ENCODE data around the gene FNTB.

Gene FNTB

DNA sequence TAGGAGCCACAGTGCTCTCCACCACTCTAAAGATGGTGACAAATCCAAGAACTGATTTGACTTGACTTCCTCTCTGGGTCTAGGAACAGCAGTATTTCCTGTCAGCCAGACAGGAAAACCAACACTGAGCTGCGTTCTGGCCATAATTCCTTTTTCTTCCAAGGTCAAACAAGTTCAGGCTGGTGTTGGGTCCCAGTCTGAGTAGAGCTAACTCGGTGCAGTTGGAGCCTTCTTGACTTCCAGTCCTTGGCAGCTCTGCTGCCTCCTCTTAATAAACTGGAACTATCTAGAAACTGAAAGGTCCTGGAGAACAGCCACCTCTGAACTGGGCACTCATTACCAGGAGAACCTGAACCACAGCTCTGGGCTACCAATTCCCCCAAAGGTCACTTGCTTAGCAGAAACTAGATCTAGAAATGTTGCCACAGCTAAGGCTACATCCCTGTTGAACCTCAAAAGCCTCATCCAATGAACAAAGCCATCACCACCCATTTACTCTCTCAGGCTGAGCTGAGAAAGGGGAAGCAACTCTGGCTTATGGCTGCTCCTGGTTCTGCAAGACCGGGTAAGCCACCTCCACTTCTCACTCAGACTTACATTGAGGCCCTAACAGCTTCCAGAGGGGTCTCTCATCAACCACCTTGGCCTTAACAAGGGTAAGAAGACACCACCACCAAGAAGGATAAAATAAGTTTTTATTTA is 87.9 kb downstream of the FNTB start:
- Histone ChIP-seq H3K27me3 (replicated peaks in 2 of 5; ENCODE audit: control insufficient read depth in 4 of 5, insufficient read depth in 5 of 5, low read length in 4 of 5) (no peaks in the 10 kb centered on the region), H3K9me3 (ENCODE audit: control extremely low read depth in 1 of 5, control insufficient read depth in 4 of 5, insufficient read depth in 2 of 5, low read depth in 1 of 5, low read length in 4 of 5) (no peaks in the 10 kb centered on the region), H3K4me1 (ENCODE audit: control extremely low read depth in 1 of 4, control insufficient read depth in 4 of 4, insufficient read depth in 4 of 4, low read length in 3 of 4) (peaks cover 7 to 39% (median 26%) of the 10 kb centered on the region in 4 experiments), H3K36me3 (ENCODE audit: control insufficient read depth in 4 of 4, insufficient read depth in 4 of 4, low read length in 3 of 4) (peaks cover 16 to 83% (median 38%) of the 10 kb centered on the region in 4 experiments), H3K27ac (ENCODE audit: insufficient read depth in 1 of 2, low read depth in 1 of 2, low read length in 2 of 2, poor library complexity in 1 of 2, severe bottlenecking in 2 of 2) (no peak overlapping the region), H3K4me3 (ENCODE audit: control insufficient read depth in 1 of 7, extremely low read depth in 1 of 7, insufficient read depth in 4 of 7, low read depth in 2 of 7, low read length in 6 of 7) (no peak overlapping the region)
- WGBS (ENCODE audit: insufficient coverage) = 15% methylated on average over 3 of the region's 3 CpGs
- POLR2A ChIA-PET = no interaction called here
- CTCF ChIA-PET = interaction anchor here (0.7 to 2.0 kb wide), 9 partner anchors 10 to 60 kb away, joined by 3 to 5 read pairs (median 4); no protein-coding TSS in a partner anchor
- DNase-seq = peak; percentile 23 to 79 (median 71)

DNA sequence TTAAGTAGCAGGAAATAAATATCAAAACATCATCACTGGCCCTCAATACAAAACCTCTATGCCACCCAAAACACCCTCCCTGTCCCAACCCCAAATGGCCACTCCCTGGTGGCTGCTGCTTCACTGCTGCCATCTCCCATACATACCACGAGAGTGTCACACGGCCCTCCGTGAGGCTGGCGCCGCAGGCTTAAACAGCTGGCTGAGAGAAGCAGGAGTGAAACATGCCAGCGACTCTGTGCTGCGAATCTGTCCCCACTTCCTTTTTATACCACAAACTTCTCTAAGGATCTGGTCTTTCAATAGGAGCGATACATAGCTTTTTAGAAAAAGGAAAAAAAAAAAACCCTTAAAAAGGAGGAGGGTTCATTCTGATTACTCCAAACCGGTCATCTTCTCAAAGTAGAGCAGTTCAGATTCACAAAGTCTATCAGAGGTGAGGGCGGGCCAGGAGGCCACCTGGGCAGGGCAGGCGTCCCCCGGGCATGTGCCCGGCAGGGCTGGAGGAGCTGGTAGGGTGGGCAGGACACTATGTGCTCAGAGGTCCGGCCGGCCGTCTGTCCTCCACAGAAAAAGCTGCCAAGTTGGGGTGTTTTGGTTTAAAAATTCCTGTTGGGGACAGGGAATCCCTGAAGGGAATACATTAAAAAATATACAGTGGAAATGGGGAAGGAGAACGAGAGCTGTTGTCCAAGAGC is 89.1 kb downstream of the FNTB start:
- WGBS (ENCODE audit: insufficient coverage) = 54% methylated on average over 14 of the region's 17 CpGs
- DNase-seq = peak in 1 of 3 donors; percentile 43
- H3K27ac ChIP-seq (ENCODE audit: insufficient read depth in 1 of 2, low read depth in 1 of 2, low read length in 2 of 2, poor library complexity in 1 of 2, severe bottlenecking in 2 of 2) = no peak overlapping the region
- peaks cover 9 to 40% (median 28%) of the 10 kb centered on the region in 4 experiments for H3K4me1 ChIP-seq (ENCODE audit: control extremely low read depth in 1 of 4, control insufficient read depth in 4 of 4, insufficient read depth in 4 of 4, low read length in 3 of 4)
- ChIA-PET CTCF (interaction anchor here (0.9 to 2.6 kb wide), 3 partner anchors 9 to 55 kb away, joined by 5 to 8 read pairs (median 6); no protein-coding TSS in a partner anchor), POLR2A (no interaction called here)
- H3K9me3 ChIP-seq (ENCODE audit: control extremely low read depth in 1 of 5, control insufficient read depth in 4 of 5, insufficient read depth in 2 of 5, low read depth in 1 of 5, low read length in 4 of 5) = no peaks in the 10 kb centered on the region
- peaks cover 18 to 84% (median 35%) of the 10 kb centered on the region in 4 experiments for H3K36me3 ChIP-seq (ENCODE audit: control insufficient read depth in 4 of 4, insufficient read depth in 4 of 4, low read length in 3 of 4)
- H3K27me3 ChIP-seq (replicated peaks in 2 of 5; ENCODE audit: control insufficient read depth in 4 of 5, insufficient read depth in 5 of 5, low read length in 4 of 5) = no peaks in the 10 kb centered on the region
- no peak overlapping the region for H3K4me3 ChIP-seq (ENCODE audit: control insufficient read depth in 1 of 7, extremely low read depth in 1 of 7, insufficient read depth in 4 of 7, low read depth in 2 of 7, low read length in 6 of 7)

DNA sequence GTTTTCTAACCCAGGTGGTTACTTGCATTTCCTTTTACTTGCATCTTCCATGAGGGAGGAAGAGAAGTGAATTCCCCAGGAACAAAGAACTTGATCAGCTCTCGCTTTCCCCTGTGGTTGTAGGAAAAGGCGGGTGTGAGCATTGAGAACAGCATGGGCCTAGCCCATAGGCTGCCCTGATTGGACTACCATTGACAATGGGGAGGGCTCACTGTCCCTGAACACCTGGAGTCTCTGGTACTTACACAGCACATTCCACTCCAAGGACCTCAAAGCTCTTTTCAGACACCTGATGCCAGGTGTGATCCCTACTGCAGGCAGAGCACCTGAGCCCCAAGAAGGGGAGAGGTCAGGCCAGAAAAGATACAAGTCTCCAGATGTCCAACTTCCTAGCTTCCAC is 90.6 kb downstream of the FNTB start:
- Histone ChIP-seq H3K9me3 (ENCODE audit: control extremely low read depth in 1 of 5, control insufficient read depth in 4 of 5, insufficient read depth in 2 of 5, low read depth in 1 of 5, low read length in 4 of 5) (no peaks in the 10 kb centered on the region), H3K4me3 (ENCODE audit: control insufficient read depth in 1 of 7, extremely low read depth in 1 of 7, insufficient read depth in 4 of 7, low read depth in 2 of 7, low read length in 6 of 7) (no peak overlapping the region), H3K4me1 (ENCODE audit: control extremely low read depth in 1 of 4, control insufficient read depth in 4 of 4, insufficient read depth in 4 of 4, low read length in 3 of 4) (peaks cover 9 to 48% (median 32%) of the 10 kb centered on the region in 4 experiments), H3K27me3 (replicated peaks in 2 of 5; ENCODE audit: control insufficient read depth in 4 of 5, insufficient read depth in 5 of 5, low read length in 4 of 5) (no peaks in the 10 kb centered on the region), H3K36me3 (ENCODE audit: control insufficient read depth in 4 of 4, insufficient read depth in 4 of 4, low read length in 3 of 4) (peaks cover 18 to 93% (median 43%) of the 10 kb centered on the region in 4 experiments), H3K27ac (ENCODE audit: insufficient read depth in 1 of 2, low read depth in 1 of 2, low read length in 2 of 2, poor library complexity in 1 of 2, severe bottlenecking in 2 of 2) (no peak overlapping the region)
- ChIA-PET POLR2A (no interaction called here), CTCF (interaction anchor here (0.9 to 2.6 kb wide), 2 partner anchors 11 to 19 kb away, joined by 3 to 8 read pairs; no protein-coding TSS in a partner anchor)
- WGBS (ENCODE audit: insufficient coverage) = 90% methylated on average over 2 of the region's 2 CpGs
- no peak for DNase-seq

DNA sequence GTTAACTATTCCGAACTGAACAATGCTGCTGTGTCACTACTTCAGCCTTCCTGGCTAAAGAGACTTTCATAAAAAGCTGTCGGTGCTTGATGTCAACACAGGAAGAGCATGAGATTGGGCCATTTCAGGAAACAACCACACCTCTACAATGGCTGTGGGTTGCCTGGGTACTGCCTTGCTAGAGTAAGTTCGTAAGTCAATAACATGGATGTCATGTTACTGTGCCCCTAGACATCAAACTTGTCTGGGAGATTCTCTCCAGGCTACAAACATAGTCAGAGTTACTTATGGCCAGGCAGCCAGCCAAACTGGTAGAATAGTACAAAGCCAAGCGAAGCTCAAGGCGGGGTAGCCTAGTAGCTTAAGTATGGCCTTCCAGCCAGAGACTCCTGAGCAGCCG is 92.5 kb downstream of the FNTB start:
- Histone ChIP-seq H3K4me1 (ENCODE audit: control extremely low read depth in 1 of 4, control insufficient read depth in 4 of 4, insufficient read depth in 4 of 4, low read length in 3 of 4) (peaks cover 7 to 39% (median 27%) of the 10 kb centered on the region in 4 experiments), H3K27ac (ENCODE audit: insufficient read depth in 1 of 2, low read depth in 1 of 2, low read length in 2 of 2, poor library complexity in 1 of 2, severe bottlenecking in 2 of 2) (peak overlapping the region in 1 of 2 experiments; percentile 8), H3K36me3 (ENCODE audit: control insufficient read depth in 4 of 4, insufficient read depth in 4 of 4, low read length in 3 of 4) (peaks cover 25 to 92% (median 47%) of the 10 kb centered on the region in 4 experiments), H3K27me3 (replicated peaks in 2 of 5; ENCODE audit: control insufficient read depth in 4 of 5, insufficient read depth in 5 of 5, low read length in 4 of 5) (no peaks in the 10 kb centered on the region), H3K9me3 (ENCODE audit: control extremely low read depth in 1 of 5, control insufficient read depth in 4 of 5, insufficient read depth in 2 of 5, low read depth in 1 of 5, low read length in 4 of 5) (no peaks in the 10 kb centered on the region), H3K4me3 (ENCODE audit: control insufficient read depth in 1 of 7, extremely low read depth in 1 of 7, insufficient read depth in 4 of 7, low read depth in 2 of 7, low read length in 6 of 7) (no peak overlapping the region)
- 63% methylated on average over 5 of the region's 6 CpGs for WGBS (ENCODE audit: insufficient coverage)
- POLR2A ChIA-PET = no interaction called here
- CTCF ChIA-PET = interaction anchor here (1.2 kb wide), 2 partner anchors 60 to 85 kb away, joined by 3 to 4 read pairs; no protein-coding TSS in a partner anchor
- DNase-seq = peak in 1 of 3 donors; percentile 40

DNA sequence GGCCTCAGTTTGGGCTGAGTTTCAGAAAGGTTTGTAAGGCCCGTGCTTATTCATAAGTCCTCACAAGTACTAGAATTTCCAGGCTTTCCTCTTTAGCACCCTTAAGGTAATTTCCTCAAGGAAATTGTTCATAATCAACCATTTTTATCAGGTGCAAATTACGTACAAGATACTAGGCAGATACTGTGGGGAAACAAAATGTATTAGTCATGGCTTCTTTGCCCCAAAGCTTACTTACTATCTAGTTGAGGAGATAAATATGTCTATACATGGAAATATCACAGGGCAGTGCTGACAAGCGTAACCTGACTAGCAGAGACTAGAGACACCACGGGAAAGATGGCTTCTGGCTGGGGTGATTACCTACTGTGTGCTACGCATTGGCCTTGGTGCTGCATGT is 93.1 kb downstream of the FNTB start:
- 97% methylated on average over 3 of the region's 5 CpGs for WGBS (ENCODE audit: insufficient coverage)
- CTCF ChIA-PET = no interaction called here
- no peak for DNase-seq
- POLR2A ChIA-PET = no interaction called here
- Histone ChIP-seq H3K36me3 (ENCODE audit: control insufficient read depth in 4 of 4, insufficient read depth in 4 of 4, low read length in 3 of 4) (peaks cover 25 to 93% (median 50%) of the 10 kb centered on the region in 4 experiments), H3K27me3 (replicated peaks in 2 of 5; ENCODE audit: control insufficient read depth in 4 of 5, insufficient read depth in 5 of 5, low read length in 4 of 5) (no peaks in the 10 kb centered on the region), H3K4me3 (ENCODE audit: control insufficient read depth in 1 of 7, extremely low read depth in 1 of 7, insufficient read depth in 4 of 7, low read depth in 2 of 7, low read length in 6 of 7) (no peak overlapping the region), H3K9me3 (ENCODE audit: control extremely low read depth in 1 of 5, control insufficient read depth in 4 of 5, insufficient read depth in 2 of 5, low read depth in 1 of 5, low read length in 4 of 5) (no peaks in the 10 kb centered on the region), H3K27ac (ENCODE audit: insufficient read depth in 1 of 2, low read depth in 1 of 2, low read length in 2 of 2, poor library complexity in 1 of 2, severe bottlenecking in 2 of 2) (no peak overlapping the region), H3K4me1 (ENCODE audit: control extremely low read depth in 1 of 4, control insufficient read depth in 4 of 4, insufficient read depth in 4 of 4, low read length in 3 of 4) (peaks cover 2 to 33% (median 21%) of the 10 kb centered on the region in 4 experiments)

DNA sequence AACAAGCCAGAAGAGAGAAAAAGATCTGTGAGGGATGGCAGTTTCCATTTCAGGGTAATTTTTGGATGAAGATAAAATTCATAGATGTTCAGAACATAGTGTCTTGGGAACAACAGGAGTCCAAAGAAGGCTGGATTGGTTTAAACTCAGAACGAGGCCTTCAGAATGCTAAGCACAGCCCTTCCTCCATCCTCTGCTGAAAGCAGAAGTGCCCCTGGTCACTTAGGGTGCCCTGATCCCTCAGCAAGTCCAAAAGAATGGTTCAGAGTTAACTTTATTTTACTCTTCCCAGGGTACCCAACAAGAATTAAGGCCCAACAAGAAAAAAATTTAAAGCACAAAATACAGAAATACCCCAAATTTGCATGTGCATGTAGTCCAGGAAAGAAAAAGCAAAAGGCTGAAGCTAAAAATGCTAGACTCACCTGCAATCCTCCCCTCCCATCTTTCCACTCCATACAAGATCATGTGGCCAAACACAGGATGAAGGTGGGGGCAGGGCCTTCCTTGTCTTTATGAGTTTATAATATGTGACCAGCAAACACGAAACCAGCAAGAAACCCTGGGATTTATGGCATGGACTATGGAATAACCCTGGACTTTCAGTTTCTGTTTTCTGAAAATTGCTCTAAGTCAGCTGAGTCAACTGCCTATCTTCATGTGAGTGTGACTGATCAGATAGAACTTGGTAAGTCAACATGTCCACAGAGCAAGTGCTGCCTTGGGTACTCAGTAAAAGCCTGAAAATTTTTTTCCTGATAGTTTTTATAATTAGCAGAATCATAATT is 94.5 kb downstream of the FNTB start:
- H3K9me3 ChIP-seq (ENCODE audit: control extremely low read depth in 1 of 5, control insufficient read depth in 4 of 5, insufficient read depth in 2 of 5, low read depth in 1 of 5, low read length in 4 of 5) = peaks cover 0 to 5% (median 0%) of the 10 kb centered on the region in 5 experiments
- peaks cover 2 to 19% (median 11%) of the 10 kb centered on the region in 4 experiments for H3K4me1 ChIP-seq (ENCODE audit: control extremely low read depth in 1 of 4, control insufficient read depth in 4 of 4, insufficient read depth in 4 of 4, low read length in 3 of 4)
- WGBS (ENCODE audit: insufficient coverage) = 80% methylated on average over 2 of the region's 2 CpGs
- CTCF ChIA-PET = interaction anchor here (1.3 to 2.9 kb wide), 2 partner anchors 8 to 12 kb away, joined by 3 to 9 read pairs; no protein-coding TSS in a partner anchor
- peak overlapping the region in 1 of 7 experiments; percentile 14 for H3K4me3 ChIP-seq (ENCODE audit: control insufficient read depth in 1 of 7, extremely low read depth in 1 of 7, insufficient read depth in 4 of 7, low read depth in 2 of 7, low read length in 6 of 7)
- H3K27ac ChIP-seq (ENCODE audit: insufficient read depth in 1 of 2, low read depth in 1 of 2, low read length in 2 of 2, poor library complexity in 1 of 2, severe bottlenecking in 2 of 2) = no peak overlapping the region
- DNase-seq = no peak
- H3K27me3 ChIP-seq (replicated peaks in 2 of 5; ENCODE audit: control insufficient read depth in 4 of 5, insufficient read depth in 5 of 5, low read length in 4 of 5) = no peaks in the 10 kb centered on the region
- H3K36me3 ChIP-seq (ENCODE audit: control insufficient read depth in 4 of 4, insufficient read depth in 4 of 4, low read length in 3 of 4) = peaks cover 29 to 92% (median 60%) of the 10 kb centered on the region in 4 experiments
- POLR2A ChIA-PET = interaction anchor here (0.5 kb wide), 1 partner anchor 18 kb away, joined by 3 read pairs; no protein-coding TSS in a partner anchor

All from common myeloid progenitor, CD34-positive (primary cell).